Astrocyte (in vitro differentiated cells and primary cell): ENCODE data around the gene OTOR. TPM values are rescaled to one million over a fixed set of nuclear protein-coding genes. Genes with fewer than 3 reads are reported as not detected.

ENCODE experiments used
- DNase-seq: peaks from one replicate; pipeline ENCODE4 v3.0.0-alpha.2; 2010; ENCODE audit warnings: low read depth
- FAIRE-seq: peaks from 2 replicates; lab custom pipeline; 2011; peaks lifted over from hg19 to GRCh38; lab: Jason Lieb, UNC
- H2AFZ ChIP-seq: 2 replicates; pipeline ENCODE4 v1.6.0; 2012; ENCODE audit warnings: low read depth, low read length, inconsistent platforms
- H3K27ac ChIP-seq: 2 replicates; pipeline ENCODE4 v1.5.1; 2011; ENCODE audit warnings: low read depth, low read length, inconsistent platforms
- H3K27me3 ChIP-seq: 2 replicates; pipeline ENCODE4 v1.6.0; 2011; ENCODE audit warnings: low read length, inconsistent platforms; ENCODE audit not compliant: insufficient read depth
- H3K36me3 ChIP-seq: 2 replicates; pipeline ENCODE4 v1.5.1; 2011; ENCODE audit warnings: low read length, inconsistent platforms; ENCODE audit not compliant: insufficient read depth
- H3K4me1 ChIP-seq: 2 replicates; pipeline ENCODE4 v1.5.1; 2011; ENCODE audit warnings: low read length, inconsistent platforms; ENCODE audit not compliant: insufficient read depth
- H3K4me2 ChIP-seq: 2 replicates; pipeline ENCODE4 v1.6.0; 2012; ENCODE audit warnings: low read length, inconsistent platforms
- H3K4me3 ChIP-seq: 2 replicates; pipeline ENCODE4 v1.5.1; 2011; ENCODE audit warnings: low read depth, mild to moderate bottlenecking, low read length, inconsistent platforms; ENCODE audit not compliant: insufficient read depth
- H3K79me2 ChIP-seq: 2 replicates; pipeline ENCODE4 v1.6.0; 2012; ENCODE audit warnings: mild to moderate bottlenecking, low read length, inconsistent platforms; ENCODE audit not compliant: insufficient read depth
- H3K9ac ChIP-seq: 2 replicates; pipeline ENCODE4 v1.6.0; 2012; ENCODE audit warnings: mild to moderate bottlenecking, low read length, inconsistent platforms
- H3K9me3 ChIP-seq: 2 replicates; pipeline ENCODE4 v1.5.1; 2012; ENCODE audit warnings: low read depth, mild to moderate bottlenecking, low read length, inconsistent platforms; ENCODE audit not compliant: insufficient read depth
- H4K20me1 ChIP-seq: 2 replicates; pipeline ENCODE4 v1.6.0; 2012; ENCODE audit warnings: low read length, inconsistent platforms; ENCODE audit not compliant: insufficient read depth
- H3K27ac Mint-ChIP-seq: one replicate; pipeline ENCODE4 v1.8.0; 2021; ENCODE audit warnings: mild to moderate bottlenecking, mixed read lengths; ENCODE audit not compliant: unreplicated experiment
- H3K27me3 Mint-ChIP-seq: one replicate; pipeline ENCODE4 v1.8.0; 2021; ENCODE audit warnings: low read depth, mixed read lengths; ENCODE audit not compliant: unreplicated experiment
- H3K36me3 Mint-ChIP-seq: one replicate; pipeline ENCODE4 v1.8.0; 2021; ENCODE audit warnings: low read depth, mixed read lengths; ENCODE audit not compliant: unreplicated experiment
- H3K4me1 Mint-ChIP-seq: one replicate; pipeline ENCODE4 v1.8.0; 2021; ENCODE audit warnings: low read depth, mixed read lengths; ENCODE audit not compliant: unreplicated experiment
- H3K4me3 Mint-ChIP-seq: one replicate; pipeline ENCODE4 v1.8.0; 2021; ENCODE audit warnings: mild to moderate bottlenecking, moderate library complexity, mixed read lengths; ENCODE audit not compliant: unreplicated experiment
- H3K9me3 Mint-ChIP-seq: one replicate; pipeline ENCODE4 v1.8.0; 2021; ENCODE audit warnings: mild to moderate bottlenecking, mixed read lengths; ENCODE audit not compliant: unreplicated experiment
- CTCF ChIP-seq: IDR thresholded peaks from 2 replicates; pipeline ENCODE4 v1.5.1; 2011; ENCODE audit warnings: low read depth, mild to moderate bottlenecking, inconsistent platforms, low read length, moderate library complexity; ENCODE audit not compliant: insufficient read depth
- EZH2 ChIP-seq: IDR thresholded peaks from 2 replicates; pipeline ENCODE4 v1.6.1; 2012; ENCODE audit warnings: mild to moderate bottlenecking, low read length, inconsistent platforms; ENCODE audit not compliant: insufficient read depth
- total RNA-seq: library from RNA; stranded (reverse); gene quantifications from 2 replicates; pipeline ENCODE4 v1.2.1, GENCODE V29; 2021

The OTOR gene
- total RNA-seq, 1 donor from 2014 or later, result not detected

GRCh38 chr20:16752901-16753300 is 4.7 kb downstream of the OTOR start:
- Mint-ChIP-seq H3K27me3 (no peaks in the 10 kb centered on the region), H3K4me3 (no peak overlapping the region), H3K4me1 (no peaks in the 10 kb centered on the region), H3K27ac (no peak overlapping the region), H3K36me3 (no peaks in the 10 kb centered on the region), H3K9me3 (no peaks in the 10 kb centered on the region)
- Histone ChIP-seq H2AFZ (no peak overlapping the region), H3K4me1 (no peaks in the 10 kb centered on the region), H3K79me2 (no peaks in the 10 kb centered on the region), H3K4me2 (no peak overlapping the region), H3K4me3 (no peak overlapping the region), H3K36me3 (no peaks in the 10 kb centered on the region), H3K27ac (no peak overlapping the region), H3K9ac (no peak overlapping the region), H3K27me3 (no peaks in the 10 kb centered on the region), H3K9me3 (no peaks in the 10 kb centered on the region), H4K20me1 (no peaks in the 10 kb centered on the region)
- DNase-seq, result no peak
- TF ChIP-seq EZH2 (no peak), CTCF (no peak)
- FAIRE-seq, result no peak

- FAIRE-seq (no peak), DNase-seq (no peak)
- Histone ChIP-seq H4K20me1 (no peaks in the 10 kb centered on the region), H3K9ac (no peak overlapping the region), H3K4me1 (no peaks in the 10 kb centered on the region), H2AFZ (no peak overlapping the region), H3K79me2 (no peaks in the 10 kb centered on the region), H3K27me3 (peaks cover 3% of the 10 kb centered on the region), H3K4me2 (no peak overlapping the region), H3K4me3 (no peak overlapping the region), H3K36me3 (no peaks in the 10 kb centered on the region), H3K27ac (no peak overlapping the region), H3K9me3 (no peaks in the 10 kb centered on the region)
- Mint-ChIP-seq H3K9me3 (no peaks in the 10 kb centered on the region), H3K4me3 (no peak overlapping the region), H3K27me3 (peaks cover 3% of the 10 kb centered on the region), H3K4me1 (peaks cover 9% of the 10 kb centered on the region), H3K36me3 (no peaks in the 10 kb centered on the region), H3K27ac (no peak overlapping the region)
- TF ChIP-seq EZH2 (no peak), CTCF (no peak)
Observed at GRCh38 chr20:16758454-16759180, 10.5 kb downstream of the OTOR start.

- peaks cover 3% of the 10 kb centered on the region for H3K27me3 Mint-ChIP-seq
- DNase-seq (no peak), FAIRE-seq (no peak)
- no peaks in the 10 kb centered on the region for H3K9me3 ChIP-seq
- no peaks in the 10 kb centered on the region for H3K36me3 ChIP-seq
- no peak overlapping the region for H3K4me3 ChIP-seq
- H3K27me3 ChIP-seq, result peaks cover 3% of the 10 kb centered on the region
- no peaks in the 10 kb centered on the region for H4K20me1 ChIP-seq
- H3K4me1 Mint-ChIP-seq, result peaks cover 9% of the 10 kb centered on the region
- H2AFZ ChIP-seq, result no peak overlapping the region
- no peaks in the 10 kb centered on the region for H3K4me1 ChIP-seq
- TF ChIP-seq CTCF, result no peak
- TF ChIP-seq EZH2, result no peak
- no peak overlapping the region for H3K27ac Mint-ChIP-seq
- no peak overlapping the region for H3K27ac ChIP-seq
- no peaks in the 10 kb centered on the region for H3K36me3 Mint-ChIP-seq
- H3K4me2 ChIP-seq, result no peak overlapping the region
- no peaks in the 10 kb centered on the region for H3K79me2 ChIP-seq
- no peak overlapping the region for H3K9ac ChIP-seq
- no peaks in the 10 kb centered on the region for H3K9me3 Mint-ChIP-seq
- no peak overlapping the region for H3K4me3 Mint-ChIP-seq
Observed at GRCh38 chr20:16759181-16759563, 11.0 kb downstream of the OTOR start.
